Loucy (cell line): ENCODE data around the gene PRDM2.

Experiments
- CTCF ChIP-seq: fragments of 200-600 bp; sonication (generic); conservative IDR thresholded peaks from 2 replicates; pipeline ENCODE4 v1.5.1; 2014; ENCODE audit warnings: mild to moderate bottlenecking, antibody characterized with exemption, low read length
- EZH2phosphoT487 ChIP-seq: fragments of 200-600 bp; IDR thresholded peaks from 2 replicates; pipeline ENCODE4 v1.6.1; 2018; ENCODE audit warnings: antibody characterized with exemption, mild to moderate bottlenecking, moderate library complexity, borderline replicate concordance

- TF ChIP-seq CTCF = no peak
- TF ChIP-seq EZH2phosphoT487 = no peak
Observed at GRCh38 chr1:13746342-13746741, 46.4 kb downstream of the PRDM2 start.
